ENCODE data around the gene SHLD1. TPM values are rescaled to one million over a fixed set of nuclear protein-coding genes. Genes with fewer than 3 reads are reported as not detected.
"Not testable (repeated sequence)": the region's sequence is repeated elsewhere in the genome, so short reads cannot be mapped to it uniquely, and the experiment has no call there.

SHLD1 gene, protein sequence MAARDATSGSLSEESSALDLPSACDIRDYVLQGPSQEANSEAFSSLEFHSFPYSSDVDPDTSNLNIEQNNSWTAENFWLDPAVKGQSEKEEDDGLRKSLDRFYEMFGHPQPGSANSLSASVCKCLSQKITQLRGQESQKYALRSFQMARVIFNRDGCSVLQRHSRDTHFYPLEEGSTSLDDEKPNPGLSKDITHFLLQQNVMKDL
- total RNA-seq = 1.7 and 2.6 TPM in 2 replicates

DNA sequence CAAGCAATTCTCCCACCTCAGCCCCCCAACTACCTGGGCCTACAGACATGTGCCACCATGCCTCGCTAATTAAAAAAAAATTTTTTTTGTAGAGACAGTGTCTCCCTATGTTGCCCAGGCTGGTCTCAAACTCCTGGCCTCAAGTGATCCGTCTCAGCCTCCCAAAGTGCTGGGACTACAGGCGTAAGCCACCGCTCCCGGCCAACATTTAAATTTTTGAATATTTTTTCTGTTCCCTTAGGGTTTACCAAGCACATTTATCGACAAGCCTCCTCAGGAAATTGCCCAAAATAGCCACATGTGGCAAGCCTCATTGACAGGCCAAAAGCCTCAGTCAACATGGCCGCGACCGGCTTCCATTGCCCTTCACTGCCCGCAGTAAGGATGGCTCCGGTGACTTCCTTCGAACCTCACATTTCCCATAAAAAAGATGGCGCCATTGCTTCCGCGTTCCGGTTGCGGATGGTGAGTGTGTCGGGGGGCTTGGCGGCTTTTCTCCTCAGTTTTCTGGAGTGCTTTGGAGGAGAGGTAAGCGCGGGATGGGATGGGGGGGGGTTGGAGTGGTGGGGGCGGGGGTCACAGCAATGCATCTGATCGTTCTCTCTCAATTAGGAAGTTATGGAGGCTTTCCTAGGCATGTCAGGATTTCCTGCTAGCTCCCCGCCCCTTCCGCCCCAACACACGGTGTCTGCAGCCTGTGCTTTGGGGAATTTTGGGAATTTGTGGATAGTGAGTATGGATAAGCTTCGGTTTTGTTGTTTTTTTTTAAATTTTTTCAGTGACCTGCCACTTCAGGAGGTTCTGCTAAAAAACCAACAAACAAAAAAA is at the start of gene SHLD1:
Gene SHLD1, plus strand, starts transcription at position 450 of the 828 bp plus-strand sequence. CDS start 22,465 bp downstream, outside the sequence.
- peak; percentile 57 for DNase-seq (ENCODE audit: low read depth, low spot score)

DNA sequence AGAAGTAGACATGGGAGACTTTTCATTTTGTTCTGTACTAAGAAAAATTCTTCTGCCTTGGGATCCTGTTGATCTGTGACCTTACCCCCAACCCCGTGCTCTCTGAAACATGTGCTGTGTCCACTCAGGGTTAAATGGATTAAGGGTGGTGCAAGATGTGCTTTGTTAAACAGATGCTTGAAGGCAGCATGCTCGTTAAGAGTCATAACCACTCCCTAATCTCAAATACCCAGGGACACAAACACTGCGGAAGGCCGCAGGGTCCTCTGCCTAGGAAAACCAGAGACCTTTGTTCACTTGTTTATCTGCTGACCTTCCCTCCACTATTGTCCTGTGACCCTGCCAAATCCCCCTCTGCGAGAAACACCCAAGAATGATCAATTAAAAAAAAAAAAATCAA is 47.9 kb upstream of the SHLD1 start:
- not testable (repeated sequence) for DNase-seq (ENCODE audit: low read depth, low spot score)

DNA sequence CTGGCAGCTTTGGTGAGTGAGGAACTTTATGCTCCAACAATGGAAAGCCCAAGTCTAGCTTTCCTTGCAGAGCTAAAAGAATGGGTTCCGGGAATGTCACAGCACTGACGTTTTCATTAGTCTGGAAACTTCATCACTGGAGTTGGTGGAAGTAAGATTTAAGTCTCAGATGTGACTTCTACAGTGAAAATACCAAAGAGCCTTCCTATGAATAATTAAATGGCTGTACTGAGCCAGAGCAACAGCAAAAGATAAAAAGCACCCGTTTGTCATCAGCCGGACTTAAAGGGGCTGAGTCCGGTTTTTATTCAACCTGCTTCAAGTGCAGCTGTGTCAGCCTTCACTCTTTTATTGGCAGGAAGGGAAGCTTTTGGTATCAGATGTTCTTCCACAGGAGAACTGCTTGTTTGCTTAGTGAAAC is 46.5 kb upstream of the SHLD1 start:
- no peak for DNase-seq (ENCODE audit: low read depth, low spot score)

DNA sequence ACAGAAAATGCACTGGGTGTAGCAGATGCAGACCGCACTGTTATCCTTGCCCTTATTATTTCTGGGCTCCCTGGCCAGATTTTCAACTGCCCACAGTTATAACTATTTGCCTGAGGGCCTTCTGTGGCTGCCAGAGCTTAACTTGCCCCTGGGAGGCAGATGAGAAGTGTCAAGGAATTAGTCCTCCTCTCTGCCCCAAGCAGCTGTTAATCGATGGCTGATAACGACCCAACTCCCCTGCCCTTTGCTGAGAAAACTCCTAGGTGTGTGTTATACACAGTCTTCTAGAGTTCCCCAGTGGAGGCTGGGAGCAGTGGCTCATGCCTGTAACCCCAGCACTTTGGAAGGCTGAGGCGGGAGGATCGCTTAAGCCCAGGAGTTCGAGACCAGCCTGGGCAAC is 44.4 kb upstream of the SHLD1 start:
- no peak for DNase-seq (ENCODE audit: low read depth, low spot score)

DNA sequence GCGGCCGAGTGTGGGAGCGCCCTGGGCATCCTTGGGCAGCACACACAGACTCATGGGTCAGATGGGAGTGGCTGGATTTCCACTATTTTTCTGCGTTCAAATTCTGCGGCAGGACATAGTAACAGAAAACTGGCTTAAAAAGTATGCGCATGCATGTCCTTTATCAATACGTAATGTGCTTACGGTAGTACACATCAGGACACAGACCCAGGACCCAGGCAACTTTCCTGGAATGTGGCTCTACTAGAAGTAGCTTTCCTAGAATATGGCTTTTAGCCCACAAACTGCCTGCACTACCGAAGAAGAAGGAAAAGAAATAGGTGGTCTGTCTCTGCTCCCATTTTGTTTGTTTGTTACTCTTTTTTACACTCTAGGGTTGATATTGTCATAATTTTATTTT is 43.4 kb upstream of the SHLD1 start:
- no peak for DNase-seq (ENCODE audit: low read depth, low spot score)

DNA sequence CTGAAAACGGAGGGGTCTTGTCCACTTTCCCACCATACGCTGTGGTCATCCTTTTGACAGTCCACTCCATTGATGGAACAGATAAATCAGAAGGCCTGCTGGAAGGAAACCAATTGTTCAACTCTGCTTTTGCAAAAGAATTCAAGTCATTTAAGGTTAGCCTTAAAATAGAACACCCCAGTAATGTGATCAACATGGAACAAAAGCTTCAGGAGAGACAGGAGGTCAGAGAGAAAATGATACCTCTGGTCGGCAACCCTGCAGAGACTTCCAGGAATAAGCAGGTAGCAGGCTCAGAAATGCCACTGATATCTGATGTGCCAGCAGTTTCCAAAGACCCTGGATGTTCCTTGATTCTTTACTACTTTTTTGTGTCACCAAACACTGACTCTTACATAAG is 39.6 kb upstream of the SHLD1 start:
- no peak for DNase-seq (ENCODE audit: low read depth, low spot score)

DNA sequence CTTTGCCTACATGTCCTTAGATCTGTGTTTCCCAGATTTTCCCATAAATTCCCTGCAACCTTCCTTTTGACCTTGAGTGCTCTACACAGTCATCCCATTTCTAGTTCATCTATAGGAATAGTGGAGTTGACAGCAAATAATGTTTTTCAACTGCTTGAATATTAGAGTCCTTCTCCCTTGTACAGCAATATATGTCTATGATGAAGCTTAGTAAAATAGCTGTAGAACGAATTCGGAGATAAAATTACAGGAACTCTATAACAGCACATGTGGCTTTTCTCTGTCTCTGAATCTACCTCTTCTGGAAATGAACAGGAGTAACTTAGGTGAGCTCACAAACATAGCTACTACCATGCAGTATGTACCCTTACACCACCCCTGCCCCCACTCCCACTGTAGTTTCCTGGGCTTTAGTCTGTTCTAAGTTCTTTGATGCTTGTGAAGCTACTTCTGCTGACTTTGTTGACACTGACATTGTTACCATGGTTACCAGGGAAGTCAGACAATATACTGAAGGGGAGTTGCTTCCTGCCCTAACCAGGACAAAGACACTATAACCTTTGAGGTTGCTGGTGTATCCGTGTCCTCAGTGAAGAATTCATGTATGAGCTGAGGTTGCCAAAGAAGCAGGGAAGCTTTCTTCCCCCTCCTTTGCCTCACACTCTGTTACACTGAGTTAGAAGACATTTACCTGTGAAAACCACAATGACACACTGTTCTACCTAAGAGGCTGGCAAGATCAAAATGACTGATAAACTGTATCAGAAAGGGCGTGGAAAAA is 35.8 kb upstream of the SHLD1 start:
- peak; percentile 65 for DNase-seq (ENCODE audit: low read depth, low spot score)

DNA sequence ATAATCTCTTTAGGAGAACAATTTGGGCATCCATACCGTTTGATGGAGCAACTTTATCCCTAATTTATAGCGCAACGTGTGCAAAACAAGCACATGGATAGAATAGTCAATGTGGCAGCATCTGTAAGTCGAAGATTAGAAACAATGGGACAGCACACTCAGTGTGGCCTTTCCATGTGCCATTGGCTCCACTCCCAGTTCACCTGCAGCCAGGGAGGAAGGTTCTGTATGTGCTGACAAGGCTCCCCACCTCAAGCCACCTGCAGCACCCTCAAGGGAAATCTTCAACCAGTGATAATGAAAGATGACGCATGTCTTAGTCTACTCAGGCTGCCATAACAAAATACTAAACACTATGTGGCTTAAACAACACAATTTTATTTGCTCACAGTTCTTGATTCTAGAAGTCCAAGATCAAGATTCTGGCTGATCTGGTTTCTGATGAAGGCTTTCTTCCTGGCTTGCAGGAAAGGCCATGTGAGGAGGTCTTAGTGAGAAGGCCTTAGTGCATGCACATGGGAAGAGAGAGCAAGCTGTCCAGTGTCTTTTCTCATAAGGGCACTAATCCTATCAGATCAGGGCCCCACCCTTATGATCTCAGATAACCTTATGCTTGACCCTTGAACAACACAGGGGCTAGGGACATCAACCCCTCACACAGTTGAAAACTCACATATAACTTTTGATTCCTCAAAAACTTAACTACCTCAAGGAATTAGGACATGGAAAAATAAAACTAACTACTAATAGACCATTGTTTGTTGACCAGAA is 34.9 kb upstream of the SHLD1 start:
- no peak for DNase-seq (ENCODE audit: low read depth, low spot score)

DNA sequence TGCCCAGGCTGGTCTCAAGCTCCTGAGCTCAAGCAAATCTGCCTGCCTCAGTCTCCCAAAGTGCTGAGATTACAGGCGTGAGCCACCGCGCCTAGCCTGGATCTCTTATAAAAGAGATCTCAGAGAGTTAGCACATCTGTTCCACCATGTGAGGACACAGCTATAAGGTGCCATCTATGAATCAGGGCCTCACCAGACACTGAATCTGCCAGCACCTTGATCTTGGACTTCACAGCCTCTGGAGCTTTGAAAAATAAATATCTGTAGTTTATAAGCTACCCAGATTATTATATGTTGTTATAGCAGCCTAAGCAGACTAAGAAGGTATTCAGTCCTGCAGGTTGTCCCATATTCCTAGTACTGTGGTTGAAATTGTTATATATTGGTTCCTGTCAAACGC is 33.2 kb upstream of the SHLD1 start:
- DNase-seq (ENCODE audit: low read depth, low spot score) = no peak

DNA sequence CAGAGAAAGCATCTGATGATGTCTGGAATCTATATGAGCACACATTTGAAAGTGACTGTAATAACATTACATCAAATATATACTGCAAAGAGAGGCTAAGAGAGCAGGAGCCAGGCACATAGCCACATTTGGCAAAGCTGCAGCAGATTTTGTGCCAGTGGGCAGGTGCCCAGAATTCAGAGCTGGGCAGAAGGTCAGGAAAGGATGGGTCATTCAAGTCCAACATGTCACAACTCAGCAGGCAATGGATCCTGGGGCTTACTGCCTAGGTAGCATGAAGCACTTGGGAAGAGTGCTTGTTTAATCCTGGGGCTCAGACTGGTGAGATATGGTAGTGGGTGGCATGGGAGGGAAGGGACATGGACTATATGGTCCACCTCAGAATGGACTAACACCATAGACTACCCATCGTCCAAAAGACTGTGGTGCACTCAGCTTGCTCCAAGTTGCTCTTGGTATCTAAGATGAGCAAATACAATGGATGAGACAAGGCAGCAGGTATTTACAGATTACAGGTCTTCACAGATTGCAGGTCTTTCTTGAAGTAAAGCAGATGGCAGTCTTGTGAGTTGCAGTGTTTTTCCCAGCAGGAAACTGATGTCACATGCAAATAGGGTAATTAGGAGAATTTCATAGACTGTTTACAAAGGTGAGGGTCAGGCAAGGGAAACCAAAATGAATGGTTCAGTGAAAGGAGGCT is 31.2 kb upstream of the SHLD1 start:
- no peak for DNase-seq (ENCODE audit: low read depth, low spot score)

DNA sequence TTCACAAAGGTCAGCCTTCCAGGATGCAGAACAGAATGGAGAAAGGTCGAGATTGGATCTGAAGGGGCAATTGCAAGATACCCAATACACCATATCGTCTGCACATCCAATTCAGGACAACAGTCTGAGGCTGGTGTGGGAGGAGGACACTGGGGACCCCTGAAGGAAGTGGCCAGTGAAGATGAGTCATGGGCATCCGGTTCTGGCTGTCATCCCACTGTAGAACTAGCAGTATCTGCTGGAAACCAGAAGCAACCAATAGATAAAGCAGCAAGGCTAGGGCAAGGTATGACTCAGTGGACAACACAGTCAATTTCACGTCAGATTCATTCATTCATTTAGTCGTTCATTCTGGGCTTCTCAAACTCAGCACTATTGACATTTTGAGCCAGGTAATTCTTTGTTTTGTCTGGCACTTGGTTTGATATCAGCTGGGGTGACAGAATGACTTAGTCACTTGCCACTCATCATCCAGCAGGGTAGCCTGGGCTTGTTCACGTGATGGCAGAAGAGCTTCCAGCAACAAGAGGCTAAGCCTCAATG is 30.3 kb upstream of the SHLD1 start:
- no peak for DNase-seq (ENCODE audit: low read depth, low spot score)

DNA sequence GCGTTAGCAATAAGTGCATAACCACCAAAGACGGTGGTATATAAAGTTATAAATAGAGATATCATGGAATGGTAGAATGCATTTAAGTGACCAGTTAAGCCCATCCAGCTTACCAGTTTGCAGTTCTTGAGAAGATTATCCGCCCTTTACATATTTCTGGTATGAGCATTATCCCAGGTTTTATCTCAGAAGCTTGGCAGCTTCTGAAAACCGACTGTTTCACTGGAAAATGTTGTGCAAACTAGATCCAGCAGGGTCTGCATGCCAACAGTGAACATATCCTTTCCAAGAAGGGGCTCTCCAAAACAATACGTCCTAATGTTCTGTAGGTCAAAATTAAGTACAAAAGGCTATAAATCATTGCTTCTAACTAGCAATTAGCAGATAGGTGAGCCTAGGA is 29.5 kb upstream of the SHLD1 start:
- DNase-seq (ENCODE audit: low read depth, low spot score) = no peak

DNA sequence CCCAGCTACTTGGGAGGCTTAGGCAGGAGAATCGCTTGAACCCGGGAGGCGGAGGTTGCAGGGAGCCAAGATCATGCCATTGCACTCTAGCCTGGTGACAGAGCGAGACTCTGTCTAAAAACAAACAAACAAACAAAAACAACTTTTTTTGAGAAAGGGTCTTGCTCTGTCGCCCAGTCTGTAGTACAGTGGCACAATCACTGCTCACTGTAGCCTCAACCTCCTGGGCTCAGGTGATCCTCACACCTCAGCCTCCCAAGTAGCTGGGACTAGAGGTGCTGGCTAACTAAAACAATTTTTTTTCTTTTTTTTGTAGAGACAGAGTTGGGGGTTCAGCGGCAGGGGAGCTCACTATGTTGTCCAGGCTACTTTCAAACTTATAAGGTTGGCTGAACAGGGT is 28.8 kb upstream of the SHLD1 start:
- not testable (repeated sequence) for DNase-seq (ENCODE audit: low read depth, low spot score)

DNA sequence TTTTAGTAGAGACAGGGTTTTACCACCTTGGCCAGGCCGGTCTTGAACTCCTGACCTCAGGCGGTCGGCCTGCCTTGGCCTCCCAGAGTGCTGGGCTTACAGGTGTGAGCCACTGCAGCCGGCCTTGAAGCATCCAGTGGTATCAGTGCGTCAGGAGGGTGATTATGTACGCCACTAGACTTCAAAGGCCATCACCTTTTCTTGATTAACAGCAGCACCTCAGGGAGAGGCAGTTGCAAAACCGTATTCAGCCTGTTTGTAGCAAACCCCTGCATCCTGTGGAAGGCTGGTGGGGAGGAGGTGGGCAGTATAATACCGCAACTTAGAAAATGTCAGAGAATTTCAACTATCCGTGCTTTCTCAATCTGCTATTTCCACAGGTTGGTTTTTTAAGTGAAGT is 27.3 kb upstream of the SHLD1 start:
- no peak for DNase-seq (ENCODE audit: low read depth, low spot score)

DNA sequence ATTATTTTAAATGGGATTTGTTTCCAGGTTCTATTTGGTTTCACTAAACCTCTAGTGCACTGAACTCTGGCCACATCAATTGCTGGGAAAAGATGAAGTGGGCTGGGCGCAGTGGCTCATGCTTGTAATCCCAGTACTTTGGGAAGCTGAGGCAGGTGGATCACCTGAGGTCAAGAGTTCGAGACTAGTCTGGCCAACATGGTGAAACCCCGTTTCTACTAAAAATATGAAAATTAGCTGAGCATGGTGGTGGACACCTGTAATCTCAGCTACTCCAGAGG is 25.1 kb upstream of the SHLD1 start:
- not testable (repeated sequence) for DNase-seq (ENCODE audit: low read depth, low spot score)

DNA sequence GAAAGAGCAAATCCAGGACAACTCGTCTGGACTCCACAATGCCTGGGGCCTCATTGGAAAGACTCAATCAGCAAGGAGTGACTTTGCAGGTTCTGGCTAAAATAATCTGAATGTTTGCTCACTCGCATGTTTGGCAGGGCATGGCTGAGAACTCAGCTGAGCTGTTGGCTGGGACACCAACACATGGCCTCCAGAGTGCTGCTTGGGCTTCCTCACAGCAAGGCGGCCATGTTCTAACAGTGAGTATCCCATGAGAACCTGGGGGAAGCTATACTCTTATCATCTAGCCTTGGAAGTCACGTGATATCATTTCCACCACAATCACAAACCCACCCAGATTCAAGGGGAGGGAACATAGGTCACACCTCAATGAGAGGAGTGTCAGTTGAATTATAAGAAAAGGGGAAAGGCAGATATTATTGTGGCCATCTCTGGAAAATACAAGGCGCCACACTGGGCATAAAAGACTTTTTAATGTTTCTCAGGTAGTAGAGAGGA is 23.1 kb upstream of the SHLD1 start:
- no peak for DNase-seq (ENCODE audit: low read depth, low spot score)

DNA sequence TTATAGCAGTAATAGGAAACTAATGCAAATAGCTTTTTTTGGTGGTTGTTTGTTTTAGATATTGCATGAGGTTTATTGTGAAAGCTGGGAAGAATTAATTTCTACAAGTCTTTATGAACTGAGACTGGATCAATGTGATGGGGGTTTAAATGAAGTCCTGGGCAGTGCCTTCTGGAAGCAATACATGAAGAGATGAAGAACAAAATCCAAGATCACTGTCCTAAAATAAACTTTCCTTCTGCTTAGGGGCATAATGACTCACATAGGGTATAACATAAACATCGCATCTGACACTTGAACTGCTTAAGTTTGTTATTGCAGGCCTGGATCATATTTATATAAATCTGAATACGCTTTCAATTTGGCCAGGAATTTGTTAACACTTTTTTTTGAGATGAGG is 20.9 kb upstream of the SHLD1 start:
- no peak for DNase-seq (ENCODE audit: low read depth, low spot score)

DNA sequence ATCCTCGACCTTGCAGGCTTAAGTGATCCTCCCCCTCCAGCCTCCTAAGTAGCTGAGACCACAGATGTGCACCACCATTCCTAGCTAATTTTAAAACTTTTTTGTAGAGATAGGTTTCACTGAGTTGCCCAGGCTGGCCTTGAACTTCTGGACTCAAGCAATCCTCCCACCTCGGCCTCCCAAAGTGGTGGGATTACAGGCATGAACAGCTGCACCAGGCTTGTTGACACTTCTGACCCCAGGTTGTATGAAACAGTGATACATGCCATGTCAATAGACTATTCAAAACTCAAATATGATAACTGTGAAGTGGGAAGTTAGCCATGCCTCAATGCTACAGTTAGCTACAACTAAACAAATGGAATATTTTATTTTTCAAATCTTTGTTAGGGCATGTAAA is 20.1 kb upstream of the SHLD1 start:
- DNase-seq (ENCODE audit: low read depth, low spot score) = no peak

DNA sequence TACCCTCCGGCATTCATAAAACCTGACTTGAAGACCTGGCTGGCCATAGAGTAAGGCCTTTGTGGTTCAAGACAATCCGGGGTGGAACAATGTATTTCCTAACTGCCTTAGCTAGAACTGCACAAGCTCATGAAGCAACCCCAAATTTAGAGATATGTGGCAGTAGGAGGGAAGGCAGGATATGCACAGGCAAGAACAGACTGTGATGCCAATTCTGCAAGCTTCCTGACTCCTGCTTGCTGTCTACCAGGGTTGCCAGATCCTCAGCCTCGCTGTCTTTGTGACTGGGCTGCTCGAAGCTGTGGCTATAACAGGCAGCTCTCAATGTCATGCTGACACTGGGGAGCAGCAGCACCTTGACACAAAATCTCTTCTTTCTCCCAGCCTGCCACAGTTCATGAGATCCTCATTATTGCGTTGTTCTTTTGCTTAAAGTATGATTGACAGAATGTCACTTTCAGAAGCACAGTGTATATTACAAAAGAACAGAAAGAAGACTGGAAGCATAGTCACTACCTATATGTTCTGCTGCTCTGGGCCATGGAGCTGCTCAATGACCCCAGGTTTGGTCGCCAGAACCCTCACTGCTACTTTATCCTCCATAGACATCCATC is 18.3 kb upstream of the SHLD1 start:
- DNase-seq (ENCODE audit: low read depth, low spot score) = no peak

DNA sequence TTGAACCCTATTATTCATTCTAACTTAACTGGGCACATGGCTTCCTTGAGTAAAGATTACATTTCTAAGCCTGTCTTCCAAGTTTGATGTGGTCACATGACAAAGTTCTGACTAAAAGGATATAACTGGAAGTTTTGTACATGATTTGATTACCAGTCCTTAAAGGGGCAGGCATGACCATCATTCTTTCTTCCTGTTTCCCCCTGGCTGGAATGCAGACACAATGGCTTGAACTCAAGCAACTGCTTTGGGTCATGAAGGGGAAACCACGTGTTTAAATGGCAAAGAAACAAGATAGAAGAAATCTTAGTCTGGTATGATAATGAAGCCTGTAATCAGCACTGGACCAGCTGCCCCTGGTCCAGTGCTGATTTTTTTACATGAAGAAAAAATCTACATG is 15.6 kb upstream of the SHLD1 start:
- no peak for DNase-seq (ENCODE audit: low read depth, low spot score)
